Neural cell (in vitro differentiated cells): ENCODE results near the gene STAU1. TPM values are rescaled to one million over a fixed set of nuclear protein-coding genes. Genes with fewer than 3 reads are reported as not detected.

Experiments used
- H2AFZ ChIP-seq: fragments of 200-600, 300-800 bp; sonication (generic), shearing (Covaris generic); 2 replicates; pipeline ENCODE4 v1.6.0; 2014; ENCODE audit warnings: low read depth, mild to moderate bottlenecking, antibody characterized with exemption, low read length, moderate library complexity
- H3F3A ChIP-seq: fragments of 200-600 bp; shearing (Covaris generic); 2 replicates; pipeline ENCODE4 v1.6.1; 2016; ENCODE audit warnings: mild to moderate bottlenecking, moderate library complexity, mixed read lengths, antibody characterized with exemption, low read length; ENCODE audit not compliant: insufficient read depth, poor library complexity, severe bottlenecking
- H3K27ac ChIP-seq: fragments of 200-600, 300-800 bp; sonication (generic), shearing (Covaris generic); 2 replicates; pipeline ENCODE4 v1.5.1; 2014; ENCODE audit warnings: mild to moderate bottlenecking, low read length, moderate library complexity
- H3K27me3 ChIP-seq: fragments of 300-800, 200-600 bp; sonication (generic), shearing (Covaris generic); 2 replicates; pipeline ENCODE4 v1.6.0; 2014; ENCODE audit warnings: mild to moderate bottlenecking, low read depth, low read length, moderate library complexity; ENCODE audit not compliant: insufficient read depth
- H3K36me3 ChIP-seq: fragments of 300-800, 200-600 bp; sonication (generic), shearing (Covaris generic); 2 replicates; pipeline ENCODE4 v1.5.1; 2014; ENCODE audit warnings: mild to moderate bottlenecking, antibody characterized with exemption, low read length, moderate library complexity; ENCODE audit not compliant: insufficient read depth
- H3K4me2 ChIP-seq: fragments of 300-800, 200-600 bp; sonication (generic), shearing (Covaris generic); 2 replicates; pipeline ENCODE4 v1.6.0; 2014; ENCODE audit warnings: mild to moderate bottlenecking, low read length
- H3K4me3 ChIP-seq: fragments of 300-800, 200-600 bp; sonication (generic), shearing (Covaris generic); 2 replicates; pipeline ENCODE4 v1.5.1; 2014; ENCODE audit warnings: mild to moderate bottlenecking, low read length, moderate library complexity
- H3K79me2 ChIP-seq: fragments of 200-600 bp; shearing (Covaris generic); replicated peaks from 2 replicates; pipeline ENCODE4 v1.6.0; 2014; ENCODE audit warnings: mild to moderate bottlenecking, low read length, moderate library complexity; ENCODE audit not compliant: insufficient read depth
- H3K9ac ChIP-seq: fragments of 300-800, 200-600 bp; sonication (generic), shearing (Covaris generic); 2 replicates; pipeline ENCODE4 v1.6.1; 2016; ENCODE audit warnings: mild to moderate bottlenecking, low read length, mixed read lengths
- H3K9me2 ChIP-seq: fragments of 200-600 bp; shearing (Covaris generic); 2 replicates; pipeline ENCODE4 v1.6.1; 2016; ENCODE audit warnings: mild to moderate bottlenecking, low read length, mixed read lengths; ENCODE audit not compliant: insufficient read depth
- H3K9me3 ChIP-seq: fragments of 200-600, 300-800 bp; sonication (generic), shearing (Covaris generic); 2 replicates; pipeline ENCODE4 v1.6.1; 2016; ENCODE audit warnings: mild to moderate bottlenecking, mixed run types, low read length, moderate library complexity, mixed read lengths
- H4K20me1 ChIP-seq: fragments of 200-600 bp; shearing (Covaris generic); 2 replicates; pipeline ENCODE4 v1.6.1; 2016; ENCODE audit warnings: mild to moderate bottlenecking, mixed run types; ENCODE audit not compliant: insufficient read depth
- EP300 ChIP-seq: fragments of 450-650 bp; conservative IDR thresholded peaks from 2 replicates; pipeline ENCODE4 v1.6.1; 2014; ENCODE audit warnings: antibody characterized with exemption, mild to moderate bottlenecking, moderate library complexity; ENCODE audit not compliant: poor library complexity, severe bottlenecking
- EZH2 ChIP-seq: fragments of 200-600, 300-800 bp; shearing (Covaris generic), sonication (generic); IDR thresholded peaks from 2 replicates; pipeline ENCODE4 v1.6.1; 2014; ENCODE audit warnings: antibody characterized with exemption, low read length, borderline replicate concordance, mild to moderate bottlenecking; ENCODE audit not compliant: insufficient read depth, poor library complexity, severe bottlenecking
- MXI1 ChIP-seq: fragments of 450-650 bp; conservative IDR thresholded peaks from 2 replicates; pipeline ENCODE4 v1.6.1; 2014; ENCODE audit warnings: antibody characterized with exemption, mild to moderate bottlenecking; ENCODE audit not compliant: poor library complexity, severe bottlenecking
- POLR2AphosphoS5 ChIP-seq: IDR thresholded peaks from 2 replicates; pipeline ENCODE4 v1.6.1; 2012
- RAD21 ChIP-seq: fragments of 450-650 bp; conservative IDR thresholded peaks from 2 replicates; pipeline ENCODE4 v1.6.1; 2014; ENCODE audit warnings: antibody characterized with exemption, mild to moderate bottlenecking, moderate library complexity
- SMC3 ChIP-seq: fragments of 450-650 bp; conservative IDR thresholded peaks from 2 replicates; pipeline ENCODE4 v1.6.1; 2014; ENCODE audit warnings: antibody characterized with exemption, mild to moderate bottlenecking, moderate library complexity; ENCODE audit not compliant: poor library complexity
- TAF1 ChIP-seq: IDR thresholded peaks from 2 replicates; pipeline ENCODE4 v1.6.1; 2012; ENCODE audit warnings: low read depth
- polyA plus RNA-seq: library from polyadenylated mRNA; depleted of rRNA; stranded (reverse); fragments of >200 nt; gene quantifications from 2 replicates; pipeline ENCODE4 v1.2.3, GENCODE V29; 2014
- TF ChIP-seq, protein P1 (sequence below): fragments of 450-650 bp; IDR thresholded peaks from 2 replicates; pipeline ENCODE4 v1.5.1; 2014; ENCODE audit warnings: antibody characterized with exemption, mild to moderate bottlenecking, moderate library complexity; ENCODE audit not compliant: poor library complexity, severe bottlenecking
- TF ChIP-seq, protein P2 (sequence below): IDR thresholded peaks from 2 replicates; pipeline ENCODE4 v1.6.1; 2012; ENCODE audit warnings: borderline replicate concordance

STAU1 gene
- polyA plus RNA-seq, 1 donor from 2014 or later: 43.1 TPM

DNA sequence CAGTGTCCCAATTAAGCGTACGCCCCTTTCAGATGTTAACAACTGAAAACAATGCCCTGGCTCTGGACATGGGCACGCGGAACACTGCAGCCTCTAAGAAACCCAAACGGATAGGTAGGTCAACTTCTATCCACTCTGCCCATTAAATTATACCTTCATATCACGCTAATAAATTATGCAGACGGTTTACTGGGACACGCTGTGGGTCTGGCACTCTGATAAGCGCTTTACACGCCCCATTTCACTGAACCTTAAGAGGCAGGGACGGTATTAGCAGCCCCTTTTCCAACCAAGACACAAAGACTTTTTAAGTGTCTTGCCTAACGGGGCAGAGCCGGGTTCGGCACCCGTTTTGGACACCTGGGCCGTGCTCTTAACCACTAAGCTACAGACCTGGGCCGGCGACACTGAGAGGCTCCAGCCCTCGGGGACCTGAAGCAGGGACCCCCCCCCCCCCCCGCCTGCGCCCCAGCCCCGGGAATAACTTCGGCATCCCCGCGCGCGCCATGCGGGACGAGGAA is 744 bp downstream of the STAU1 start:
- peak overlapping the region; percentile 71 for H3K27ac ChIP-seq
- peaks cover 47% of the 10 kb centered on the region for H3K79me2 ChIP-seq
- H4K20me1 ChIP-seq: no peaks in the 10 kb centered on the region
- H3K9me2 ChIP-seq: no peaks in the 10 kb centered on the region
- peak overlapping the region; percentile 58 for H3K4me2 ChIP-seq
- no peaks in the 10 kb centered on the region for H3F3A ChIP-seq
- no peaks in the 10 kb centered on the region for H3K9me3 ChIP-seq
- H3K9ac ChIP-seq: peak overlapping the region; percentile 86
- H3K4me3 ChIP-seq: peak overlapping the region; percentile 73
- no peaks in the 10 kb centered on the region for H3K36me3 ChIP-seq
- peak overlapping the region; percentile 30 for H2AFZ ChIP-seq
- H3K27me3 ChIP-seq: no peaks in the 10 kb centered on the region
- TF ChIP-seq RAD21 (no peak), TAF1 (no peak), POLR2AphosphoS5 (no peak), EP300 (no peak), MXI1 (no peak), SMC3 (no peak), EZH2 (no peak)
- TF ChIP-seq, protein P1, sequence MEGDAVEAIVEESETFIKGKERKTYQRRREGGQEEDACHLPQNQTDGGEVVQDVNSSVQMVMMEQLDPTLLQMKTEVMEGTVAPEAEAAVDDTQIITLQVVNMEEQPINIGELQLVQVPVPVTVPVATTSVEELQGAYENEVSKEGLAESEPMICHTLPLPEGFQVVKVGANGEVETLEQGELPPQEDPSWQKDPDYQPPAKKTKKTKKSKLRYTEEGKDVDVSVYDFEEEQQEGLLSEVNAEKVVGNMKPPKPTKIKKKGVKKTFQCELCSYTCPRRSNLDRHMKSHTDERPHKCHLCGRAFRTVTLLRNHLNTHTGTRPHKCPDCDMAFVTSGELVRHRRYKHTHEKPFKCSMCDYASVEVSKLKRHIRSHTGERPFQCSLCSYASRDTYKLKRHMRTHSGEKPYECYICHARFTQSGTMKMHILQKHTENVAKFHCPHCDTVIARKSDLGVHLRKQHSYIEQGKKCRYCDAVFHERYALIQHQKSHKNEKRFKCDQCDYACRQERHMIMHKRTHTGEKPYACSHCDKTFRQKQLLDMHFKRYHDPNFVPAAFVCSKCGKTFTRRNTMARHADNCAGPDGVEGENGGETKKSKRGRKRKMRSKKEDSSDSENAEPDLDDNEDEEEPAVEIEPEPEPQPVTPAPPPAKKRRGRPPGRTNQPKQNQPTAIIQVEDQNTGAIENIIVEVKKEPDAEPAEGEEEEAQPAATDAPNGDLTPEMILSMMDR: no peak
- TF ChIP-seq, protein P2, sequence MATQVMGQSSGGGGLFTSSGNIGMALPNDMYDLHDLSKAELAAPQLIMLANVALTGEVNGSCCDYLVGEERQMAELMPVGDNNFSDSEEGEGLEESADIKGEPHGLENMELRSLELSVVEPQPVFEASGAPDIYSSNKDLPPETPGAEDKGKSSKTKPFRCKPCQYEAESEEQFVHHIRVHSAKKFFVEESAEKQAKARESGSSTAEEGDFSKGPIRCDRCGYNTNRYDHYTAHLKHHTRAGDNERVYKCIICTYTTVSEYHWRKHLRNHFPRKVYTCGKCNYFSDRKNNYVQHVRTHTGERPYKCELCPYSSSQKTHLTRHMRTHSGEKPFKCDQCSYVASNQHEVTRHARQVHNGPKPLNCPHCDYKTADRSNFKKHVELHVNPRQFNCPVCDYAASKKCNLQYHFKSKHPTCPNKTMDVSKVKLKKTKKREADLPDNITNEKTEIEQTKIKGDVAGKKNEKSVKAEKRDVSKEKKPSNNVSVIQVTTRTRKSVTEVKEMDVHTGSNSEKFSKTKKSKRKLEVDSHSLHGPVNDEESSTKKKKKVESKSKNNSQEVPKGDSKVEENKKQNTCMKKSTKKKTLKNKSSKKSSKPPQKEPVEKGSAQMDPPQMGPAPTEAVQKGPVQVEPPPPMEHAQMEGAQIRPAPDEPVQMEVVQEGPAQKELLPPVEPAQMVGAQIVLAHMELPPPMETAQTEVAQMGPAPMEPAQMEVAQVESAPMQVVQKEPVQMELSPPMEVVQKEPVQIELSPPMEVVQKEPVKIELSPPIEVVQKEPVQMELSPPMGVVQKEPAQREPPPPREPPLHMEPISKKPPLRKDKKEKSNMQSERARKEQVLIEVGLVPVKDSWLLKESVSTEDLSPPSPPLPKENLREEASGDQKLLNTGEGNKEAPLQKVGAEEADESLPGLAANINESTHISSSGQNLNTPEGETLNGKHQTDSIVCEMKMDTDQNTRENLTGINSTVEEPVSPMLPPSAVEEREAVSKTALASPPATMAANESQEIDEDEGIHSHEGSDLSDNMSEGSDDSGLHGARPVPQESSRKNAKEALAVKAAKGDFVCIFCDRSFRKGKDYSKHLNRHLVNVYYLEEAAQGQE: no peak

DNA sequence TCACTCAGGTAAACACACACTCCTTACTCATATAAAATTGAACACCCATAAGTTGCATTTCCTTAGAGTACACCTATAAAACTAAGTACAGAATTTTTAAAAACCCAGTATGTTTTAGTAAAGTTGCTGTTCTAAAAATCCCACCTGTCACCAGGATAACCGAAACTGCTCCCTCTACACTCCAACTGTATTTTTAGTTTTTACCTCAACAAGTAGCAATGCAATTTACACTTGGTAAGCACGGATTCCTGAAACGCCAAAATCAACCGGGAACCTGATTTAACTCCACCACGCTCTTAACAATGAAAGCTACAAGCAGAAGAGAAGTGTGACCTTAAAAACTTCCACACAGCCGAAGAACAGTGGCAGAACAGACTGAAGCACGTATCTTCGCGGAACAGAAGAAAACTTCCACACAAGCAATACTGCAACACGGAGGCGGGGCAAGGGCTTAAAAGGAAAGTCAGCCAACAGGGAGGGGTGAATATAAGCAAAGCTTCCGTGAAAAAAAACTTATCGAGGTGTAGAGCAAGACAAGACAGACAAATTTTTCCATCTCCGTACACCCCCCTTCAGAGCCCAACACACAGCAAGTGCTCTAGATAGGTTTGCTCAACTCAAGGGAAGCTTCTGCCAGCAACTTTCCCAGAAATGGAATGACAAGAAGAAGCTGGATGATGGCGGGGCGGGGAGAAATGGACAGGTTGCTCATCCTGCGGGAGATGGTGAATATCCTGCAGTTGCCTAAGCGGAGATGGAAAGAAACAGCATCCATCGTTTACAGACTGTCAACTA is 1.4 kb downstream of the STAU1 start:
- Histone ChIP-seq H3K9me3 (no peaks in the 10 kb centered on the region), H3K36me3 (no peaks in the 10 kb centered on the region), H3K4me2 (peak overlapping the region; percentile 58), H3K27ac (peak overlapping the region; percentile 71), H3K27me3 (no peaks in the 10 kb centered on the region), H2AFZ (peak overlapping the region; percentile 30), H3F3A (no peaks in the 10 kb centered on the region), H3K79me2 (peaks cover 53% of the 10 kb centered on the region), H3K9ac (peak overlapping the region; percentile 86), H4K20me1 (no peaks in the 10 kb centered on the region), H3K4me3 (peak overlapping the region; percentile 73), H3K9me2 (no peaks in the 10 kb centered on the region)
- TF ChIP-seq SMC3 (no peak), EZH2 (no peak), RAD21 (no peak), POLR2AphosphoS5 (no peak), MXI1 (no peak), EP300 (no peak), TAF1 (no peak)
- TF ChIP-seq, protein P2: no peak
- TF ChIP-seq, protein P1: no peak
